Skeletal muscle tissue (tissue), 4 donors: Measurements from ENCODE around the gene BICC1. TPM values are rescaled to one million over a fixed set of nuclear protein-coding genes. Genes with fewer than 3 reads are reported as not detected.

Experiments used
- H3K27ac ChIP-seq: one replicate; pipeline ENCODE4 v1.7.0; 2013; ENCODE audit warnings: mild to moderate bottlenecking, low read depth, low read length, inconsistent platforms
- H3K27me3 ChIP-seq, 3 donors: one replicate each; pipeline ENCODE4 v1.7.0; 2013; ENCODE audit warnings: low read length in 3 of 3; ENCODE audit not compliant: control insufficient read depth in 3 of 3, insufficient read depth in 3 of 3
- H3K36me3 ChIP-seq, 3 donors: one replicate each; pipeline ENCODE4 v1.7.0; 2013; ENCODE audit warnings: low read length in 3 of 3; ENCODE audit not compliant: control insufficient read depth in 3 of 3, insufficient read depth in 3 of 3
- H3K4me1 ChIP-seq, 3 donors: one replicate each; pipeline ENCODE4 v1.7.0; 2013; ENCODE audit warnings: low read length in 3 of 3, mild to moderate bottlenecking in 3 of 3; ENCODE audit not compliant: control insufficient read depth in 3 of 3, insufficient read depth in 3 of 3
- H3K4me3 ChIP-seq, 3 donors: one replicate each; pipeline ENCODE4 v1.7.0; 2013; ENCODE audit warnings: low read length in 3 of 3
- H3K9ac ChIP-seq, 3 donors: one replicate each; pipeline ENCODE4 v1.7.0; 2013; ENCODE audit warnings: low read length in 3 of 3, mild to moderate bottlenecking in 3 of 3, moderate library complexity in 2 of 3, low read depth in 1 of 3
- H3K9me3 ChIP-seq, 3 donors: one replicate each; pipeline ENCODE4 v1.7.0; 2013; ENCODE audit warnings: low read length in 3 of 3; ENCODE audit not compliant: control insufficient read depth in 3 of 3
- total RNA-seq: library from RNA; depleted of rRNA; stranded (reverse); fragments of >200 nt; gene quantifications from one replicate; pipeline ENCODE4 v1.2.3, GENCODE V29; 2014
- donor health status: Osteomylitis.

The BICC1 gene
- total RNA-seq, 1 donor from 2014 or later: 25.6 TPM

- Histone ChIP-seq H3K27ac (no peak overlapping the region), H3K9ac (no peak overlapping the region), H3K9me3 (no peaks in the 10 kb centered on the region), H3K4me3 (no peak overlapping the region), H3K27me3 (no peaks in the 10 kb centered on the region), H3K36me3 (no peaks in the 10 kb centered on the region), H3K4me1 (no peaks in the 10 kb centered on the region)
Measured at GRCh38 chr10:58556516-58557165, 44.0 kb downstream of the BICC1 start.

- no peaks in the 10 kb centered on the region for H3K9me3 ChIP-seq
- H3K4me1 ChIP-seq: no peaks in the 10 kb centered on the region
- no peak overlapping the region for H3K4me3 ChIP-seq
- H3K27ac ChIP-seq: no peak overlapping the region
- H3K27me3 ChIP-seq: no peaks in the 10 kb centered on the region
- no peaks in the 10 kb centered on the region for H3K36me3 ChIP-seq
- H3K9ac ChIP-seq: no peak overlapping the region
Measured at GRCh38 chr10:58557714-58558113, 45.0 kb downstream of the BICC1 start.

GRCh38 chr10:58560068-58560467, 47.4 kb downstream of the BICC1 start:
- Histone ChIP-seq H3K4me3 (no peak overlapping the region), H3K27me3 (no peaks in the 10 kb centered on the region), H3K36me3 (no peaks in the 10 kb centered on the region), H3K27ac (no peak overlapping the region), H3K4me1 (no peaks in the 10 kb centered on the region), H3K9ac (no peak overlapping the region), H3K9me3 (no peaks in the 10 kb centered on the region)

GRCh38 chr10:58565271-58565670, 52.6 kb downstream of the BICC1 start:
- Histone ChIP-seq H3K36me3 (no peaks in the 10 kb centered on the region), H3K9me3 (no peaks in the 10 kb centered on the region), H3K4me3 (no peak overlapping the region), H3K9ac (no peak overlapping the region), H3K4me1 (no peaks in the 10 kb centered on the region), H3K27ac (no peak overlapping the region), H3K27me3 (no peaks in the 10 kb centered on the region)

- no peaks in the 10 kb centered on the region for H3K4me1 ChIP-seq
- no peaks in the 10 kb centered on the region for H3K36me3 ChIP-seq
Measured at GRCh38 chr10:58567652-58568051, 55.0 kb downstream of the BICC1 start.

GRCh38 chr10:58568428-58568935, 55.8 kb downstream of the BICC1 start:
- Histone ChIP-seq H3K36me3 (no peaks in the 10 kb centered on the region), H3K27me3 (no peaks in the 10 kb centered on the region), H3K9ac (no peak overlapping the region), H3K4me1 (no peaks in the 10 kb centered on the region), H3K9me3 (peaks cover 0 to 1% (median 0%) of the 10 kb centered on the region in 3 donors), H3K27ac (no peak overlapping the region), H3K4me3 (no peak overlapping the region)

More at GRCh38 chr10:58567652-58568051, 55.0 kb downstream of the BICC1 start:
- Histone ChIP-seq H3K27me3 (no peaks in the 10 kb centered on the region), H3K4me3 (no peak overlapping the region), H3K9me3 (peaks cover 0 to 1% (median 0%) of the 10 kb centered on the region in 3 donors), H3K27ac (no peak overlapping the region), H3K9ac (no peak overlapping the region)

- peaks cover 0 to 1% (median 0%) of the 10 kb centered on the region in 3 donors for H3K9me3 ChIP-seq
- H3K4me3 ChIP-seq: no peak overlapping the region
- H3K9ac ChIP-seq: no peak overlapping the region
- no peaks in the 10 kb centered on the region for H3K27me3 ChIP-seq
- peaks cover 0 to 3% (median 0%) of the 10 kb centered on the region in 3 donors for H3K4me1 ChIP-seq
- H3K27ac ChIP-seq: no peak overlapping the region
- H3K36me3 ChIP-seq: no peaks in the 10 kb centered on the region
Measured at GRCh38 chr10:58570307-58570723, 57.6 kb downstream of the BICC1 start.

GRCh38 chr10:58570979-58571378, 58.3 kb downstream of the BICC1 start:
- no peak overlapping the region for H3K4me3 ChIP-seq
- H3K9ac ChIP-seq: no peak overlapping the region
- H3K9me3 ChIP-seq: peaks cover 0 to 1% (median 0%) of the 10 kb centered on the region in 3 donors
- H3K4me1 ChIP-seq: peaks cover 0 to 3% (median 0%) of the 10 kb centered on the region in 3 donors
- H3K36me3 ChIP-seq: no peaks in the 10 kb centered on the region
- H3K27me3 ChIP-seq: no peaks in the 10 kb centered on the region
- no peak overlapping the region for H3K27ac ChIP-seq

- Histone ChIP-seq H3K27ac (no peak overlapping the region), H3K27me3 (no peaks in the 10 kb centered on the region), H3K9ac (no peak overlapping the region), H3K36me3 (no peaks in the 10 kb centered on the region), H3K4me3 (no peak overlapping the region), H3K9me3 (peaks cover 0 to 1% (median 0%) of the 10 kb centered on the region in 3 donors), H3K4me1 (peaks cover 4 to 9% (median 5%) of the 10 kb centered on the region in 3 donors)
Measured at GRCh38 chr10:58573144-58573543, 60.5 kb downstream of the BICC1 start.

GRCh38 chr10:58574058-58574457, 61.4 kb downstream of the BICC1 start:
- H3K27me3 ChIP-seq: no peaks in the 10 kb centered on the region
- H3K9ac ChIP-seq: no peak overlapping the region
- no peak overlapping the region for H3K4me3 ChIP-seq
- peaks cover 0 to 1% (median 0%) of the 10 kb centered on the region in 3 donors for H3K9me3 ChIP-seq
- H3K4me1 ChIP-seq: peaks cover 4 to 14% (median 10%) of the 10 kb centered on the region in 3 donors
- no peak overlapping the region for H3K27ac ChIP-seq
- no peaks in the 10 kb centered on the region for H3K36me3 ChIP-seq
